GM12892 (cell line): ENCODE measurements around the gene MYO3B.

Experiments used
- POLR2A ChIP-seq: IDR thresholded peaks from 2 replicates; pipeline ENCODE4 v1.6.1; 2011; ENCODE audit warnings: low read depth, low read length, control low read depth
- POLR2AphosphoS5 ChIP-seq: IDR thresholded peaks from 2 replicates; pipeline ENCODE4 v1.6.1; 2011; ENCODE audit warnings: low read depth, low read length, control low read depth
- TAF1 ChIP-seq: IDR thresholded peaks from 2 replicates; pipeline ENCODE4 v1.6.1; 2011; ENCODE audit warnings: low read depth, mild to moderate bottlenecking, control low read depth, low read length, borderline replicate concordance

DNA sequence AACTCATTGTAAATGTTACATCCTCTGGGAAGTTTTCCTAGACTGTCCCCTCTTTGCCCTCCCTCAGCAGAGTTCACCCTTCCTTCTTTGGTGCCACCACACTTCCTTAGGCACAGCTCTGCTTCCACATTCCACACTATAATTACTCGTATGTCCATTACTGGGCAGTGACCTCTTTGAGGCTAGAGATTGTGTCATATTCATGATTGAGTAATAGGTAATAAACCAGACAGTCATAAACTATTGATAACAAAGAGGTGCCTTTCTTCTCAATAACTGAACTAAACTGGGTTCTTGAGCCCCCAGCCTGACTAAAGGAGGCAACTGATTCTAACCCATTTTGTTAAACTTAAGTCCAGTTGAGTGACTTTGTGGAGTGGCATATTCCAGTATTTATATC is 28.3 kb downstream of the MYO3B start:
- no peak for TF ChIP-seq POLR2A
- no peak for TF ChIP-seq POLR2AphosphoS5
- TF ChIP-seq TAF1: no peak
